ENCODE data around the gene PTPN2. TPM values are rescaled to one million over a fixed set of nuclear protein-coding genes. Genes with fewer than 3 reads are reported as not detected.

Gene PTPN2
- total and polyA plus RNA-seq, 11 donors: 7.5 to 33.1 (median 11.5) TPM

GRCh38 chr18:12885500-12885899 lies 1.5 kb upstream of the PTPN2 start:
- H3K4me1 ChIP-seq: peaks cover 0 to 43% (median 13%) of the 10 kb centered on the region in 12 donors
- WGBS, 4 donors: 59 to 67% (median 66%) methylated on average over 4 of the region's 4 CpGs
- peaks cover 0 to 3% (median 0%) of the 10 kb centered on the region in 12 donors for H3K9me3 ChIP-seq
- intact Hi-C loops (cut with DNase I): loop anchor here in 3 of 10 donors (10.0 kb wide), 3 partner anchors 49 to 511 kb away; partner anchors contain the start of genes AFG3L2 (in 1 of the 3) and SEH1L (in 1 of the 3)
- H3K4me3 ChIP-seq: no peak overlapping the region
- ATAC-seq (no peak), DNase-seq (no peak)
- no peaks in the 10 kb centered on the region for H3K36me3 ChIP-seq
- peak overlapping the region in 1 of 12 donors; percentile 100 for H3K27ac ChIP-seq
- no peak for TF ChIP-seq POLR2A (IDR thresholded peaks at IDR 0.05)
- TF ChIP-seq CTCF (IDR thresholded peaks at IDR 0.05): no peak
- no peaks in the 10 kb centered on the region for H3K27me3 ChIP-seq

GRCh38 chr18:12884406-12885323 lies 628 bp upstream of the PTPN2 start:
- H3K9me3 ChIP-seq: no peaks in the 10 kb centered on the region
- peak overlapping the region; percentile 60 to 97 (median 78) for H3K4me3 ChIP-seq
- no peaks in the 10 kb centered on the region for H3K36me3 ChIP-seq
- TF ChIP-seq POLR2A (IDR thresholded peaks at IDR 0.05) (no peak), CTCF (IDR thresholded peaks at IDR 0.05) (no peak)
- ATAC-seq (no peak), DNase-seq (no peak)
- peaks cover 0 to 51% (median 13%) of the 10 kb centered on the region in 12 donors for H3K4me1 ChIP-seq
- intact Hi-C loops (cut with DNase I): loop anchor here in 6 of 10 donors (5.0 to 10.0 kb wide), 4 partner anchors 50 to 510 kb away; partner anchors contain the start of genes SEH1L (in 5 of the 6) and AFG3L2 (in 1 of the 6)
- H3K27me3 ChIP-seq: no peaks in the 10 kb centered on the region
- WGBS, 4 donors: 14 to 16% (median 15%) methylated on average over 31 to 35 of the region's 35 CpGs
- H3K27ac ChIP-seq: peak overlapping the region; percentile 99 to 100 (median 100)

- ATAC-seq (peak; percentile 12 to 74 (median 51)), DNase-seq (peak in 1 of 5 donors; percentile 65)
- Histone ChIP-seq H3K9me3 (no peaks in the 10 kb centered on the region), H3K4me1 (peaks cover 0 to 64% (median 13%) of the 10 kb centered on the region in 12 donors), H3K4me3 (peak overlapping the region; percentile 60 to 97 (median 78)), H3K27ac (peak overlapping the region; percentile 99 to 100 (median 100)), H3K27me3 (no peaks in the 10 kb centered on the region), H3K36me3 (no peaks in the 10 kb centered on the region)
- WGBS, 4 donors: 1% methylated on average over 22 to 38 of the region's 38 CpGs
- TF ChIP-seq POLR2A (IDR thresholded peaks at IDR 0.05) (no peak), CTCF (IDR thresholded peaks at IDR 0.05) (no peak)
- intact Hi-C loops (cut with DNase I): loop anchor here in 6 of 10 donors (5.0 to 10.0 kb wide), 4 partner anchors 51 to 509 kb away; partner anchors contain the start of genes SEH1L (in 5 of the 6) and AFG3L2 (in 1 of the 6)
These were observed 709 bp downstream of the PTPN2 start for GRCh38 chr18:12883372-12883683.

Data from heart left ventricle (tissue), 16 donors.